ENCODE results near the gene LRRC4.

GRCh38 chr7:128045158-128045557 is 13.9 kb upstream of the LRRC4 start:
- TF ChIP-seq POLR2A (IDR thresholded peaks at IDR 0.05; ENCODE audit: low read depth, low read length), result no peak
- TF ChIP-seq TAF1 (IDR thresholded peaks at IDR 0.05; ENCODE audit: borderline replicate concordance, low read depth, low read length), result no peak
- no peak for TF ChIP-seq POLR2AphosphoS5 (IDR thresholded peaks at IDR 0.05; ENCODE audit: low read depth, low read length)
